HAP-1 (cell line): Measurements from ENCODE around the gene BRAP.
A peak's percentile ranks its signal among the peaks of the same experiment; 100 is the strongest.
"Not testable (repeated sequence)": the region's sequence is repeated elsewhere in the genome, so short reads cannot be mapped to it uniquely, and the experiment has no call there.

Experiments used
- DNase-seq, 2 experiments: peaks; one replicate each; pipeline ENCODE4 v3.0.0-alpha.2; 2016 to 2020; ENCODE audit warnings: low spot score in 2 of 2
- H3K27me3 ChIP-seq: fragments of 250-450 bp; sonication (Bioruptor Pico); 2 replicates; pipeline ENCODE4 v1.5.1; 2020; ENCODE audit warnings: low read depth, mild to moderate bottlenecking, moderate library complexity
- H3K36me3 ChIP-seq: fragments of 250-450 bp; sonication (Bioruptor Pico); replicated peaks from 2 replicates; pipeline ENCODE4 v1.5.1; 2020; ENCODE audit warnings: mild to moderate bottlenecking
- H3K4me1 ChIP-seq: fragments of 250-450 bp; sonication (Bioruptor Pico); 2 replicates; pipeline ENCODE4 v1.5.1; 2020; ENCODE audit warnings: mild to moderate bottlenecking
- H3K4me3 ChIP-seq: fragments of 250-450 bp; sonication (Bioruptor Pico); 2 replicates; pipeline ENCODE4 v1.5.1; 2020; ENCODE audit warnings: mild to moderate bottlenecking, moderate library complexity
- H3K9me3 ChIP-seq: fragments of 250-450 bp; sonication (Bioruptor Pico); 2 replicates; pipeline ENCODE4 v1.5.1; 2020; ENCODE audit warnings: mild to moderate bottlenecking, moderate library complexity
- in situ Hi-C: fragments of 300-500 bp; cut with MboI; formaldehyde crosslinking; loops from 3 replicates; pipeline ENCODE4 v1.14.3; 2020; ENCODE audit warnings: low sequenced_read_pairs, inconsistent platforms, mixed read lengths

Gene BRAP

DNA sequence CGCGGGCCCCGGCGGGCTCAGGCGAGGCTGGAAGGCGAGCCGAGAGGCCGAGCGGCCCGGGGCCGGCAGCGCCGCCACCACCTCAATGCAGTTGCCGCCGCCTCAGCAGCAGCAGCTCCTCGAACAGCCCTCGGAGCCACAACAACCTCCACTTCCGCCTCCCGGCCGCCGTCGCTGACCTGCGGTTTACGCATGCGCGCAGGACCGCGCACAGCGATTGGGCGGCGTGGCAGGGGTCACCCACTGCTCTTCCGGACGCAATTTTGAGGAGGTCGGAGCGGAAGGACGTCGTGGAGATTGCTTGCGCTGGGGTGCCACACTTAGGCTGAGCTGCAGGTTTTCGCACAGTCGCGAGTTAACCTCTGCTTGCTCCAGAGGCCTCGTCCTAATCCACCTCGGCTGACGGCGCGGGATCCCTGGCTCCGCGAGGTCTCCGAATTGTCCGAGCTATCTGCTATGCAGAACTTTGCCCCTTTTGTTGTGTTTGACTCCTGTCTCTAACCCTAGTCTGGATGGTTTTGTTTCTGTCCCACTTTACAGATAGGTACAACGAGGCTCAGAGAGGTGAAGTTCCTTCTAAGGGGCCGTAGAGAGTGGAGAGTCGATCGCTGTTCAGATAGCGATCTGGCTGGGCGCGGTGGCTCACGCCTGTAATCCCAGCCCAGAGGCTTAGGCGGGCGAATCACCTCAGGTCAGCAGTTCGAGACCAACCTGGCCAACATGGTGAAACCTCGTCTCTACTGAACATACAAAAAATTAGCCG is at the start of gene BRAP, which contains the start of gene ACAD10:
TSS of gene BRAP (minus strand) at position 146 of the 763 bp plus-strand sequence. CDS start 164 bp downstream, outside the sequence.
TSS of gene ACAD10 (plus strand) at position 243 of the 763 bp plus-strand sequence. CDS start 6,657 bp downstream, outside the sequence.
- Histone ChIP-seq H3K4me3 (peak within 1 kb of the TSS; percentile 87), H3K36me3 (peaks cover 16% of the 10 kb centered on the region), H3K27me3 (no peaks in the 10 kb centered on the region), H3K4me1 (no peaks in the 10 kb centered on the region), H3K9me3 (no peaks in the 10 kb centered on the region)
- peak; percentile 93 to 95 for DNase-seq
- in situ Hi-C loops = no loop called here

GRCh38 chr12:111733340-111733915 is 47.7 kb upstream of the BRAP start:
- Histone ChIP-seq H3K4me3 (no peak overlapping the region), H3K4me1 (no peaks in the 10 kb centered on the region), H3K36me3 (peaks cover 22% of the 10 kb centered on the region), H3K9me3 (no peaks in the 10 kb centered on the region), H3K27me3 (no peaks in the 10 kb centered on the region)
- in situ Hi-C loops = no loop called here
- DNase-seq = no peak

GRCh38 chr12:111732786-111733185 is 47.0 kb upstream of the BRAP start:
- no peak overlapping the region for H3K4me3 ChIP-seq
- no peaks in the 10 kb centered on the region for H3K4me1 ChIP-seq
- peaks cover 19% of the 10 kb centered on the region for H3K36me3 ChIP-seq
- H3K9me3 ChIP-seq = no peaks in the 10 kb centered on the region
- no peak for DNase-seq
- H3K27me3 ChIP-seq = no peaks in the 10 kb centered on the region
- in situ Hi-C loops = no loop called here

- DNase-seq = no peak
- in situ Hi-C loops = no loop called here
- H3K27me3 ChIP-seq = no peaks in the 10 kb centered on the region
- H3K9me3 ChIP-seq = no peaks in the 10 kb centered on the region
- H3K4me3 ChIP-seq = no peak overlapping the region
- no peaks in the 10 kb centered on the region for H3K4me1 ChIP-seq
- H3K36me3 ChIP-seq = peaks cover 8% of the 10 kb centered on the region
Observed at GRCh38 chr12:111730420-111730819, 44.7 kb upstream of the BRAP start.

DNA sequence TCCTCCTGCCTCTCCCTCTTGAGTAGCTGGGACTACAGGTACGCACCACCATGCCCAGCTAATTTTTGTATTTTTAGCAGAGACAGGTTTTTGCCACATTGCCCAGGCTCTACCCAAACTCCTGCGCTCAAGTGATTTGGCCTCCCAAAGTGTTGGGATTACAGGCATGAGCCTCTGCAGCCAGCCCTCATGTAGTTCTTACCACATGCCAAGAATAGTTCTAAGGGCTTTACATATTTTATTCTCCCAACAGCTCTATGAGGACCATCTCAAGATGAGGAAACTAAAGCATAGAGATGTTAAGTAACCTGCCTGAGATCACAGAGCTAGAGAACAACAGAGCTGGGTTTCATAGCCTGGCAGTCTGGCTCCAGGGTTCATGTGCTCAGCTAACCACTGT is 43.0 kb upstream of the BRAP start:
- H3K27me3 ChIP-seq = no peaks in the 10 kb centered on the region
- H3K36me3 ChIP-seq = peaks cover 8% of the 10 kb centered on the region
- H3K4me1 ChIP-seq = no peaks in the 10 kb centered on the region
- no peaks in the 10 kb centered on the region for H3K9me3 ChIP-seq
- in situ Hi-C loops = no loop called here
- DNase-seq = no peak
- H3K4me3 ChIP-seq = no peak overlapping the region

GRCh38 chr12:111723646-111724360 is 38.0 kb upstream of the BRAP start:
- H3K36me3 ChIP-seq = peaks cover 11% of the 10 kb centered on the region
- H3K4me1 ChIP-seq, DNase-seq, H3K9me3 ChIP-seq, in situ Hi-C loops, H3K4me3 ChIP-seq, H3K27me3 ChIP-seq: not testable (repeated sequence)

- no peaks in the 10 kb centered on the region for H3K9me3 ChIP-seq
- H3K4me3 ChIP-seq = no peak overlapping the region
- peaks cover 23% of the 10 kb centered on the region for H3K36me3 ChIP-seq
- H3K27me3 ChIP-seq = no peaks in the 10 kb centered on the region
- no peak for DNase-seq
- no peaks in the 10 kb centered on the region for H3K4me1 ChIP-seq
- in situ Hi-C loops = no loop called here
Observed at GRCh38 chr12:111720457-111720856, 34.7 kb upstream of the BRAP start.

DNA sequence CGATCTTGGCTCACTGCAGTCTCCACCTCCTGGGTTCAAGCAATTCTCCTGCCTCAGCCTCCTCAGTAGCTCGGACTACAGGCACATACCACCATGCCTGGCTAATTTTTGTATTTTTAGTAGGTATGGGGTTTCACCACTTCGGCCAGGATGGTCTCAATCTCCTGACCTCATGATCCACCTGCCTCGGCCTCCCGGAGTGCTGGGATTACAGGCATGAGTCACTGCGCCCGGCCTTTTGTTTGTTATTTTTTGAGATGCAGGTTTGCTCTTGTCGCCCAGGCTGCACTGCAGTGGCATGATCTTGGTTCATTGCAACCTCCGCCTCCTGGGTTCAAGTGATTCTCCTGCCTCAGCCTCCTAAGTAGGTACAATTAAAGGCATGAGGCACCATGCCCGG is 33.6 kb upstream of the BRAP start:
- H3K4me3 ChIP-seq, H3K9me3 ChIP-seq, H3K27me3 ChIP-seq, H3K4me1 ChIP-seq, in situ Hi-C loops, DNase-seq: not testable (repeated sequence)
- peaks cover 29% of the 10 kb centered on the region for H3K36me3 ChIP-seq

DNA sequence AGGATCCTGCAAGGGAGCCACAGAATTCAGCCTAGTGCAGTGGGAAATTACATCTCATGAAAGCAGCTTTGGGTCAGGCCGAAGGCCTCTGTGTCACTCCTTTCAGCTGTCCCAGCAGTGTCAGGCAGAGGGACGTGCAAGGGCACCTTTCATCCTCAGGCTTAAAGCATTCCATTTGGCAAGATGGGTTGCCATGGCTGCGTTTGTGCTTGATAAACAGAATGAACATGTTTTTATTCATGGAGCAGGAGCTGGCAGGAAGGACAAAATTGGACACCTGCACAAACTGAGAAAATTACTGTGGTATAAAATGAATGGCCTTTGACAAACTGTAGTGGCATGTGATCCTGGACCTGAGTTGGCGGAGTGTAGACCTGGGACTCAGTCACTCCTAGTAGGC is 29.5 kb upstream of the BRAP start:
- H3K4me3 ChIP-seq = no peak overlapping the region
- no peaks in the 10 kb centered on the region for H3K9me3 ChIP-seq
- in situ Hi-C loops = no loop called here
- DNase-seq = peak in 1 of 2 experiments; percentile 24
- H3K4me1 ChIP-seq = no peaks in the 10 kb centered on the region
- H3K36me3 ChIP-seq = peaks cover 38% of the 10 kb centered on the region
- H3K27me3 ChIP-seq = no peaks in the 10 kb centered on the region

DNA sequence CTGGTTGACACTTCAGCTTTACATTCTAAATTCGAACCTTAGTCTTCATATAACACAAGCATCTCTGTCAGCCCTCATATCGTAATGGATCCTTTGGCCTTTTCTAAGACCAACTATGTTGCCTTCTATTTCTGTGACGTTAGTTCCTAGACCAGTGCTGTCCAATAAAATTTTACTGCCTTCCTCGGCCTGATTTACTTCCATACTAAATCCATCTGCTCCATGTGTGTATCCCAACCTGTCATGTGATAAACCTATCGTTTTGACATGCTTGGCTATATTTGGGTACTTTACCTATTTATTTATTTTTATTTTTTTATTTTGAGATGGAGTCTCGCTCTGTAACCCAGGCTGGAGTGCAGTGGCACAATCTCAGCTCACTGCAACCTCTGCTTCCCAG is 20.4 kb upstream of the BRAP start:
- DNase-seq = no peak
- H3K4me3 ChIP-seq = no peak overlapping the region
- no peaks in the 10 kb centered on the region for H3K4me1 ChIP-seq
- no peaks in the 10 kb centered on the region for H3K9me3 ChIP-seq
- H3K36me3 ChIP-seq = peaks cover 51% of the 10 kb centered on the region
- H3K27me3 ChIP-seq = no peaks in the 10 kb centered on the region
- in situ Hi-C loops = no loop called here

DNA sequence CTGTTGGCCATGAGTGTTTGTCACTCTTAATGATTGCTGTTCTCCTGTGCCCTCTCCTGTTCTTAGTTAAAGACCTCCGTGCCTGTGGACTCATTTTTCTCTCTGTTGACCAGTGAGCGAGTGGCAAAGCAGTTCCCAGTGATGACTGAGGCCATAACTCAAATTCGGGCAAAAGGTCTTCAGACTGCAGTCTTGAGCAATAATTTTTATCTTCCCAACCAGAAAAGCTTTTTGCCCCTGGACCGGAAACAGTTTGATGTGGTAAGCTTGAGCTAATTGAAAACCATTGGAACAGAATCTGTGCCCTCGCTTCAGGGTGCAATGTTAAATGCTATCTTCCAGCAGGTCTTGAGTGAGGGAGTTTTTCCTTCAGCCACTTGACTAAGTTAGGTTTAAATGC is 19.9 kb upstream of the BRAP start:
- Histone ChIP-seq H3K27me3 (no peaks in the 10 kb centered on the region), H3K9me3 (no peaks in the 10 kb centered on the region), H3K4me1 (no peaks in the 10 kb centered on the region), H3K36me3 (peaks cover 46% of the 10 kb centered on the region), H3K4me3 (no peak overlapping the region)
- in situ Hi-C loops = no loop called here
- no peak for DNase-seq

DNA sequence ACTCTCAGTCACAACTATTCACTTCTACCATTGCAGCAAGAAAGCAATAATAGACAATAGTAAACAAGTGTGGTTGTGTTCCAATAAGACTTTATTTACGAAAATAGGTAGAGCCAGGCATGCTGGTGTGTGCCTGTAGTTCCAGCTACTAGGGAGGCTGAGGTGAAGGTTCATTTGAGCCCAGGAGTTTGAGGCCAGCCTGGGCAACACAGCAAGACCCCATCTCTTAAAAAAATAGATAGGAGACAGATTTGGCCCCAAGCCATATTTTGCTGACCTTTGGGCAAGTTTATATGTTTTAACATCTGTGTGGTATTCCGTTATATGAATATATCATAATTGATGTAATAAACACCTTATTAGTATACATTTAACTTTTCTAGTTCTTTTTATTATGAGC is 14.2 kb upstream of the BRAP start:
- H3K4me1 ChIP-seq = no peaks in the 10 kb centered on the region
- no peak for DNase-seq
- H3K9me3 ChIP-seq = no peaks in the 10 kb centered on the region
- H3K4me3 ChIP-seq = no peak overlapping the region
- in situ Hi-C loops = no loop called here
- H3K36me3 ChIP-seq = peaks cover 19% of the 10 kb centered on the region
- H3K27me3 ChIP-seq = no peaks in the 10 kb centered on the region

DNA sequence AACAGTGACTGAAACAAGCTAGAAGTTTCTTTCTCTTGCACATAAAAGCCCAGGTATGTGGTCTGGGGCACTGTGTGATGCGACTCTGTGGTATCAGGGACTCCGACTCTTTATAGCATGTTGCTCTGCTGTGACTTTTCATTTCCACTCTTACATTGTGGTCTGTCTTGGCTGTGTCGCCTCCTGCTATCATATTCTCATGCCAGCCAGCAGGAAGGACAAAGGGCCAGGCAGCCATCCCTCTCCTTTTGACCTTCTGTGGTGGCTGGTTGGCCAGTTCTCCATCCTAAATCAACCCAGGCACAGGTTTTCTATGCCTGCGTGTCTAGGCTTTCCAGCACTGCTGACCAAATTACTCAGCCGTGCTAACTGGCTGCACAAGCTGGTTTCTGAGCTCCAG is 8.1 kb upstream of the BRAP start:
- Histone ChIP-seq H3K36me3 (peaks cover 18% of the 10 kb centered on the region), H3K9me3 (no peaks in the 10 kb centered on the region), H3K4me3 (no peak overlapping the region), H3K27me3 (no peaks in the 10 kb centered on the region), H3K4me1 (no peaks in the 10 kb centered on the region)
- in situ Hi-C loops = no loop called here
- DNase-seq = no peak

DNA sequence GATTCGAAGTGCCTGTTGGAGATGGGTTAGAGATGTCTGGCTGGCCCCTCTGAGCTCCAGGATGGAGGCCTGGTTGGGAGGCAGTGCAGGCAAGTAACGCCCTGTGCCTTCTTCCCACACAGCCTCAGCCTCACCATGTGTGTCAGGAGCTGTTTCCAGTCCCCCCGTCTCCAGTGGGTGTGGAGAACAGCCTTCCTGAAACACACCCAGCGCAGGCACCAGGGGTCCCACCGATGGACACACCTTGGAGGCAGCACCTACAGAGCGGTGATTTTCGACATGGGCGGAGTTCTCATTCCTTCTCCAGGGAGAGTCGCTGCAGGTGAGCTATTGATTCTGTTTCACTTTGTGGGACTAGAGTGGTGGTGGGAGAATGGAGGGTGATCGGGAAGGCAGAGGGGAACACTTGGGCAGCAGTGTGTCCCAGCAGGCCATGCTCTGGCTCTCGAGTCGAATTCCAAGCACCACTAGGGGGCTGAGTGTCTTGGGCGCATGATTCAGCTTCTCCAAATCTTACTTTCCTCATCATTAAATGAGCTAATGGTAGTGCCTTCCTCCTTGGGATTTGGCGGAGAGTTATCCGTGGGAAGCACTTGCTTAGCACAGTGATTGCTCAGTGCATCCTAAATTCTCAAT is 6.9 kb upstream of the BRAP start:
- DNase-seq = peak in 1 of 2 experiments; percentile 18

More for the DNA sequence above, 6.9 kb upstream of the BRAP start:
- Histone ChIP-seq H3K9me3 (no peaks in the 10 kb centered on the region), H3K36me3 (peaks cover 15% of the 10 kb centered on the region), H3K4me1 (no peaks in the 10 kb centered on the region), H3K27me3 (no peaks in the 10 kb centered on the region), H3K4me3 (no peak overlapping the region)
- in situ Hi-C loops = no loop called here
